A172 (cell line): Measurements from ENCODE around the gene GABARAPL1. TPM values are rescaled to one million over a fixed set of nuclear protein-coding genes. Genes with fewer than 3 reads are reported as not detected.

Source experiments
- DNase-seq: peaks from one replicate; pipeline ENCODE4 v3.0.0-alpha.2; 2015; ENCODE audit warnings: low spot score
- total RNA-seq: library from RNA; depleted of rRNA; stranded (reverse); fragments of >200 nt; shearing (Covaris generic); gene quantifications from 2 replicates; pipeline ENCODE4 v1.2.3, GENCODE V29; 2014; rRNA removed

Gene GABARAPL1
- total RNA-seq, 1 experiment from 2014 or later, result 20.4 TPM

DNA sequence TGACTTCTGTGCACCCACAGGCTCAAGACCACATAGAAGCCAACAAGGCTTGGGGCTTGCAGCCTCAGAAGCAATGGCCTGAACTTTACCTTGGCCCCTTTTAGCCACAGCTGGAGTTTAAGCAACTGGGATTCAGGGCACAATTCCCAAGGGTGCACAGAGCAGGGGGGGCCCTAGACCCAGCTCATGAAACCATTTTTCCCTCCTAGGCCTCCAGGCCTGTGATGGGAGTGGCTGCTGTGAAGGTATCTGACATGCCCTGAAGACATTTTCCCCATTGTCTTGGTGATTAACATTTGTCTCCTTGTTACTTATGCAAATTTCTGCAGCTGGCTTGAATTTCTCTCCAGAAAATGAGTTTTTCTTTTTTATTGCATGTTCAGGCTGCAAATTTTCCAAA, 21.9 kb downstream of the GABARAPL1 start:
- no peak for DNase-seq

DNA sequence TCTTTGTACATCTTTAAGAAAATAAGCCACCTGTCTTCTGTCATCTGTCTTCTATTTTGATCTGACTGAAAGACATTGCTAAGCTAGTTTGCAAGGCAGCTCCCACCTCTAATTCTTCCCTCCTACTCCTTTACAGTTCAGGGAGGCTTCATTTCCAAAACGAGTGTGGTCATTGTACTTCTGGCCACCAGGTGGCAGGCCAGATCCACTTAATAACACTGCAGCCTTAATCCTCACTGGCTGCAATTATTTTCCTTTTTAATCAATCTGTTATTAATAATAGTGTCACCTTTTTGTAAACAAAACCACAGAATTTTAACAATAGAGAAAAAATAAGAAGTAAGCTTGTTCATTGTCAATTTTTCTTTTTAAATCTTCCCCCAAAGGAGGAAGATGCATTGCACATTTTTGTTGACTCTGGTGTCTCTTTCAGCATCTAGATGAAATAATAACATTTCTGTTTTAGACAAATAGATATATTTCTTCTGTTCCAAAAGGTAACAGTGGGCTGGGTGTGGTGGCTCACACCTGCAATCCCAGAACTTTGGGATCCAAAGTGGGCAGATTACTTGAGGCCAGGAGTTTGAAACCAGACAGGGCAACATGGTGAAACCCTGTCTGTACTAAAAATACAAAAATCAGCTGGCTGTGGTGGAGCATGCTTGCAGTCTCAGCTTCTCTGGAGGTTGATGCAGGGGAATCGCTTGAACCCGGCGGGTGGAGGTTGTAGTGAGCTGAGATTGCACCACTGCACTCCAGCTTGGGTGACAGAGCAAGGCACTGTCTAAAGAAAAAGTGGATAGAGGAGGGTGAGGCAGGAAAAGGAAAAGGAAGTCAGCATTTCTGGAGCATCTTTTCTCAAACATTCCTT, 23.3 kb downstream of the GABARAPL1 start:
- DNase-seq, result peak; percentile 32

DNA sequence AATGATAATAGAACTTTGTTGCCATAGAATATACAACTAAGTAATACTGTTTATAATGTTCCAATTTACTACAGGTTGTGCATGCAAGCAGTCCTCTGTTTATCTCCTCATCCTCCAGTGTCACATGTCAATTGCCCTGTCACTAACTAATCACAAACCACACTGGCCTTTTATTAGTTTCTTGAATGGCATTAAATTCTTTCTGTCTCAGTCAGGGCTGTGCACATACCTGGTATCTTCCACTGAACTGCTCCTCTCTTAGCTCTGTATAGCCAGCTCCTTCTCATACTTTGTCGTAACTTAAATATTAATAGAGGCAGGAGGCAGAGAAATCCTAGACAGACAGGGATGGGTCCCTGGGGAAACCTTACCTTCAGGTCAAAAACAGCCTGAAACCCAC, 24.0 kb downstream of the GABARAPL1 start:
- DNase-seq, result no peak

DNA sequence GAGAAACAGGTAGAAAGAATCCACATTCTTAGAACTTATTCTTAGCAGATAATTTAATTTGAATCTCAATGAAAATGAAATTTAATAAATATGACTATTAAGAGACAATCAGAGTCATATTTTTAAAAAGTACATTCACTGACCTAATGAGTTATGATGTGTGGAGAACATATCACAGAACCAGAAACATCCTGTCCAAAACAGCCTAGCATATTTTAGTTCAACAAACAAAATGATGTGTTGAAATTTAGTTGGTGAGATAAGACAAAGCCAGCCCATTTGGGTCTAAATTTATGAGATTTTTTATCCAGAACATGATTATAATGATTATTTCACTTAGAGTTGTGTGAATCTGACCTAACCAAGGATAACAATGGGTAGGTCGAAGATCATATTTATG, 25.8 kb downstream of the GABARAPL1 start:
- no peak for DNase-seq

DNA sequence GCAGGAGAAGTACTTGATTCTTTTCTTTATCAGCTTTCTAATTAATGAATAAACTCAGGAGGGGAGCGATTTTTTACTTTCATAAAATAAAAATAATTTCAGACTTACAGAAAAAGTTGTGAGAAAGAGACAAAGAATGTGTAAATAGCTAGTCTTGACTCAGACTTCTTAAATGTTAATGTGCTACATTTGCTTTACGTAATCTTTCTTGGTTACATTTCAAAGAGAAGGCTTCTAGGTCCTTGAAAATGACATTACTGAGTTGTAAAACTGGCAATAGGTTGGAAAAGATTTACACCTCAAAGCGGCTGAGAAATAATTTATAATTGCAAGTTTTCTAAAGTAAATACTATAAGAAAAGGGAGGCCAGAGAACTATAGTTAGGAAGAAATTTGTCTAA, 28.6 kb downstream of the GABARAPL1 start:
- no peak for DNase-seq

DNA sequence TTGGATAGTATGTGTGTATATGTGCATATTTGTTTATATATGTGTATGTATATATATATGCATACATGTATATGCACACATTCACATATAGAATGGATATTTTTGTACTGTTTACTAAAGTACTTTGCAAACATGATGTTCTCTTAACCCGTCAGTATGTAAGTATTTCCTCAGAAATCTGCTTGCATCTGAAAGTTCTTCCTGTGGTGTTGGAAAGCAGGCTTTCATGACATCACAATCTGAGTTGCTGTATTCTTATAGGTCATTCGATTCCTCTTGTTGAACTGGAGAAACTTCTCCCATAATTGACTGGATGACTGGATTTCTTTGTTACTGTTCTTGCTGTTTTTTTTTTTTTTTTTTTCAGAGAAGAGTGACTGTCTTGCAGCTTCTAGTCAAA, 29.1 kb downstream of the GABARAPL1 start:
- DNase-seq, result no peak

DNA sequence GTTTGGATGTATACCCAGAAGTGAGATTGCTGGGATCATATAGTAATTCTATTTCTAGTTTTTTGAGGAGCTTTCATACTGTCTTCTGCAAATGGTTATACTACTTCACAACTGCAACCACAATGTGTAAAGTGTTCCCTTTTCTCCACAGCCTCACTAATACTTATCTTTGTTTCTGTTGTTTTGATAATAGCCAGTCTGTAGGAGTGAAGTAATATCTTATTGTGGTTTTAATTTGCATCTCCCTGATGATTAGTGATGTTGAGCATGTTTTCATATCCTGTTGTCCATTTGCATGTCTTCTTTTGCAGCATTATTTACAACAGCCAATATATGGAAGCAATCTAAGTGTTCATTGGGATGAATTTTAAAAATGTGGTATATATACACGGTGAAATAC, 29.9 kb downstream of the GABARAPL1 start:
- DNase-seq, result no peak

DNA sequence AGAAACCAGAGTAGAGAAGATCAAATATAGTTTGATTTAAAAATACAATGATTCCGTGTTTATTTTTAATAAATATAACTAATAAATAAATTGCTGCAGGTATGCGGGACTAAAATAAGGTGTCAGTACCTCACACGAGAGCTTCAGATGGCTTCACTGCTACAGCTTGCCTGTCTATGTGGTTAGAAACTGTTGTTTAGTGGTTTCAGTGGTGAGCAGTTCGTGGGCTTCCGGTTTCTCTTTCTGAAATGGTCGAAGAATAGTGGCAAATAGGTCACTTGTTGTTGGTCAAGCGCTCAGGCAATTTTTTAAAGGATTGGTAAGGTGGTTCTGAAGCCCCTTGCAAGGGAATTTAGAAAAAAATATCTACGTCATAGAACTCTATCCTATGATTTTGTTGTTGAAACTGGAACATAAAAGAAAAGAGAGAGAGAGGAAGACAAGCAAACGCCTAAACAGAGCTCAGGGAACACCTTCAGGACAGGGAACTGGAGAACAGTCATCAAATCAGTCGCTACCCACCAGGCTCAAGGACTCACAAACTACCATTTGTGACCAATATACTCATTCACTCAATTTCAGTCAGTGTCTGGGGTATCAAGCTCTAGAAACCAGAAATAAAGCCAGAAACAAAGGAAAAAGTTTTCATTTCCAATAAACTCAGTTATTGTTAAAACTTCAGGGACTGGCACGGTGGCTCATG, 31.3 kb downstream of the GABARAPL1 start:
- no peak for DNase-seq

DNA sequence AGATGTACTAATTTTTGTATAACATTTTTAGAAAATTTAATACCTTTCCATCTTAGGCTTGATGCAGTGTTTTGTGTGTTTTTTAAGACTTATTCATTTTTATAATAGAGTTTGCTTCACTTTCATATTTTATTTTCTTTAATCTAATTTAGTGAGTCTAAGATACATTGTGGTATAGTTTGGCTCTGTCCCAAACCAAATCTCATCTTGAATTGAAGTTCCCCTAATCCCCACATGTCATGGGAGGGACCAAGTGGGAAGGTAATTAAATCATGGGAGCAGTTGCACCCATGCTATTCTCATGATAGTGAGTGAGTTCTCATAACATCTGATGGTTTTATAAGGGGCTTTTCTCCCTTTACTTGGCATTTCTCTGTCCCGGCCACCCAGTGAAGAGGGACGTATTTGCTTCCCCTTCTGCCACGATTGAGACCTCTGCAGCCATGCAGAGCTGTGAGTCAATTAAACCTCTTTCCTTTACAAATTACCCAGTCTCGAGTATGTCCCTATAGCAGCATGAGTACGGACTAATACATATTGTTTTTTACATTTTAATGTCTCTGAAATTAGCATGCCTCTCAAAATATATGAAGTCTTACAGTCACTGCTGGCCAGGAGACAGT, 34.9 kb downstream of the GABARAPL1 start:
- DNase-seq, result no peak

DNA sequence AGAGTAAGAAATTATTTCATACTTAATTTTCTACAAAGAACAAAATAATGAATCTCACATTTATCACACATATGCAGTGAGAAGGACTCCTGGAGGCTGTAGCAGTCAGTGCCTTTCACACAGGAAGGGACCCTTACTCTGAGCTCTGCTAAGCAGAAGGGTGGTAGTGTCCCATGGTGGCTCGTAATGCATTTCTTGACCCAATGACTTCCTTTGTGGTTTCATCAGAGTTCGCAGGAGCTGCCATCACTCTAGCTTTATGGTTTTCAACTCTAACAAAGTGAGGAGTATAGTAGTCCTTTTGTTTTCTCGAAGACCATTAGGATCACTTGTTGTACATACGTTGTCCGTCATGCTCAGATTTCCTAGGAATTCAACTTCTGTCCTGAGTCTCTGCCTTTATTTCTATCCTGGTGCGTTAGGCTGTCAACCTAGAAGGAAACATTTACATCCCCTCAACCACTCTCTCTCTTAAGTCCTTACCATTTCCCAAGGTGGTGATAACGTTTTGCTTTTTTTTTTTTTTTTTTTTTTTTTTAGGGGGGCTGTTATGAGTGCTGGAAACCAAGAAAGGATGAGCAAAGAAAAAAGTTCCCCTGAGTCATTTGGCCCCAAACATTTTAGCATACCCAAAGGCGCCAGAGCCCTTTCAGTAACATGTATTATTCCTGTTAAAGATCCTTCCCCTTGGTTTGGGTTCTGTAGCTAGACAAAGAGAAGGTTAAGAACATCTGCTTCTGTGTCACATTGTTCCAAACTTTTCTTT, 37.2 kb downstream of the GABARAPL1 start:
- no peak for DNase-seq

DNA sequence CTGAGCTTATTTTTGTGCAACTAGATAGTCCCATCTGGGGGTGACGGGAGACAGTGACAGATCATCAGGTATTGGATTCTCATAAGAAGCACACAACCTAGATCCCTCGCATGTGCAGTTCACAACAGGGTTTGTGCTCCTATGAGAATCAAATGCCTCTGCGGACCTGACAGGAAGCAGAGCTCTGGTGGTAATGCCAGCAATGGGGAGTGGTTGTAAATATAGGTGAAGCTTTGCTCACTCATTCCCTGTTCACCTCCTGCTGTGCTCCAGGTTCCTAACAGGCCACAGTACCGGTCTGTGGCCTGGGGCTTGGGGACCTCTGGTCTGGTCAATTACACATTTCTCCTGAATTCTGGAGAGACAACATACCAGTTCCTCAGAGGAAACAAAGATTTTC, 39.0 kb downstream of the GABARAPL1 start:
- DNase-seq, result no peak

DNA sequence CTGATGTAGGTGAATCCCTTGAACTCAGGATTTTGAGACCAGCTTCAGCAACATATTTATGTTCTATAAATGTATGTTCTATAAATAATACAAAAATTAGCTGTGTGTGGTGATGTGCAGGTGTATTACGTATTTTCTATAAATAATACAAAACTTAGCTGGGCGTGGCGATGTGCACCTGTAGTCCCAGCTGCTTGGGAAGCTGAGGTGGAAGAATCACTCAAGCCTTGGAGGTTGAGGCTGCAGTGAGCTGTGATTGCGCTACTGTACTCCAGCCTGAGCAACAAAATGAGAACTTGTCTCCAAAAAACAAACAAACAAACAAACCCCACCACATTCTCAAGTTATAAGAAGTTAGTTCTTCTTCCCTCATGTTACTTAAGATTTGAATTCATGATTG, 39.5 kb downstream of the GABARAPL1 start:
- DNase-seq, result no peak

DNA sequence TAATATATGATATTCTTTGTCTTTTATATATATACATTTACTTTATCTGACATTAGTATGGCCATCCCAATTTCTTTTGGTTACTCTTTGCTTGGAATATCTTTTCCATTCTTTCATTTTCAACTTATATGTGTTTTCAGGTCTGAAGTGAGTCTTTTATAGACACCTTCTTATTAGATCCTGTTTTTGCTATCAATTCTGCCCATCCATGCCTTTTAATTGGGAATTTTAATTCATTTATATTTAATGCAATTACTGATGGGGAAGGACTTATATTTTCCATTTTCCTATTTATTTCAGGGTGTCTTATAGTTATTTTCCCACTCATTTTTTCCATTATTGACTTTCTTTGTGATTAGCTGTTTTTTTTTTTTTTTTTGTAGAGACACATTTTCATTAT, 43.4 kb downstream of the GABARAPL1 start:
- DNase-seq, result no peak

DNA sequence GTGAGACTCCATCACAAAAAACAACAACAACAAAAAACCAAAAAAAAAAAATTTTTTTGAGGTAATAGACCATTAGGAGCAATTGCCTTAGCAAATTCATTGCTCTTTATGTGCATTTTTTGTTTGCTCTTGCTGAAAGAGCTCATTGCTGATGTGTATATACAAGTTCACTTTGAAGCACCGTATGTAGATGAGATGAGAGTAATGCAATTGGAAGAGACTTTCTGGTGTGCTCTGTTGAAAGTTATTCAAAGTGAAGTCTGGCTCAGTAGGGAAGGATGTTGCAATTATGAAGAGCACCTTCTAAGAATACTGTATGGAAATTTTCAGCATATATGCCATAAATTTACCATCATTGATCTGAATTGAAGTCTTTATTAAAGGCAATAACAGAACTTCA, 48.2 kb downstream of the GABARAPL1 start:
- DNase-seq, result no peak

DNA sequence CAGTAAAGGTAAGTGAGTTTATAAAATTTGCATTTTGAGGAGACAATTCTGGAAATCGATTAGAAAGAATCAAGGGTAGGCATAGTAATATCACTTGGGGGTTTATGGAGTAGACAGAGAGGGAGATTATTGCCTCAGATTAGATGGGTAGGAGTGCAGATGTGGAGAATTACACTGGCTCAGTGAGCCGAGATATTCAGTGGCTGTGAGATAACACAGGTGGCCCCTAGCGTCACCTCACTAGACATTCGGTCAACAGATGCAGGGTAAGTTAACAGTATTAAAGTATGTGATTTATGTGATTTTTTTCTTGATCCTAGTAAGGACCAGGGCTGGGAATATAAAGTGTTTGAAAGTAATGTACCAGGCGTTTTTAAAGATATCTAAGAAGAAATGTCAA, 55.4 kb downstream of the GABARAPL1 start:
- DNase-seq, result no peak

DNA sequence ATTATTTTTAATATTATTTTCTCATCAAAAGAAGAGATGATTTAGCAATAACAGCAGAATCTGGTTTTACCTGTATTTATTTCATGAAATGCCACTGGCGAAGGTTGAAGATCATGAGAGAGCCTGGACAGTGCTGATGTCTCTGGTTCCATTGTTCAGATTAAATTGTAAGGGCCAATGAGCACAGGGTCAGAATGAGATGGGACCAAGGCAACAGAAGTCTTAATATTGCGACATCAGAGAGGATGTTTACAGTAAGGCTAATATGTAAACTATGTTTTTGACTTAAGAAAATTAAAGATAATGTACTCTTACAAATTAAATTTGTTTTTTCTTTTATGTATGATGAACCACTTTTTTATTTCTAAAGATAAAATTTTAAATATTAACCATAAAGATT, 59.8 kb downstream of the GABARAPL1 start:
- DNase-seq, result no peak

Other genes starting within 250 kb of the GABARAPL1 start
- gene CLEC12A, start 241.5 kb upstream of the GABARAPL1 start, total RNA-seq, result 0.07 TPM in 1 of 2 replicates, not detected in the other
- gene CLEC1B, start 213.8 kb upstream of the GABARAPL1 start, total RNA-seq, result not detected in 2 replicates
- 0.05 TPM in 1 of 2 replicates, not detected in the other for gene CLEC12B, start 202.2 kb upstream of the GABARAPL1 start, total RNA-seq
- not detected in 2 replicates for gene CLEC9A, start 182.2 kb upstream of the GABARAPL1 start, total RNA-seq
- gene CLEC1A, start 113.9 kb upstream of the GABARAPL1 start, total RNA-seq, result not detected in 2 replicates
- not detected in 2 replicates for gene CLEC7A, start 82.7 kb upstream of the GABARAPL1 start, total RNA-seq
- 26.5 and 27.9 TPM in 2 replicates for gene OLR1, start 40.7 kb upstream of the GABARAPL1 start, total RNA-seq
- gene TMEM52B, start 33.8 kb upstream of the GABARAPL1 start, total RNA-seq, result 3.4 and 10.9 TPM in 2 replicates
- not detected in 2 replicates for gene KLRD1, start 95.0 kb downstream of the GABARAPL1 start, total RNA-seq
- not detected in 2 replicates for gene KLRK1, start 177.2 kb downstream of the GABARAPL1 start, total RNA-seq
- gene KLRC4, start 196.9 kb downstream of the GABARAPL1 start, total RNA-seq, result not detected in 2 replicates
- gene KLRC3, start 207.7 kb downstream of the GABARAPL1 start, total RNA-seq, result not detected in 2 replicates
- not detected in 2 replicates for gene KLRC2, start 223.1 kb downstream of the GABARAPL1 start, total RNA-seq
- gene KLRC1, start 240.5 kb downstream of the GABARAPL1 start, total RNA-seq, result not detected in 2 replicates